GM21529 (cell line): ENCODE measurements around the gene ITGA11.

Experiments used
- ATAC-seq: cut with Tn5 transposase; IDR thresholded peaks from one replicate; pipeline ENCODE4 v1.9.1; 2021; ENCODE audit not compliant: unreplicated experiment

The ITGA11 gene, protein sequence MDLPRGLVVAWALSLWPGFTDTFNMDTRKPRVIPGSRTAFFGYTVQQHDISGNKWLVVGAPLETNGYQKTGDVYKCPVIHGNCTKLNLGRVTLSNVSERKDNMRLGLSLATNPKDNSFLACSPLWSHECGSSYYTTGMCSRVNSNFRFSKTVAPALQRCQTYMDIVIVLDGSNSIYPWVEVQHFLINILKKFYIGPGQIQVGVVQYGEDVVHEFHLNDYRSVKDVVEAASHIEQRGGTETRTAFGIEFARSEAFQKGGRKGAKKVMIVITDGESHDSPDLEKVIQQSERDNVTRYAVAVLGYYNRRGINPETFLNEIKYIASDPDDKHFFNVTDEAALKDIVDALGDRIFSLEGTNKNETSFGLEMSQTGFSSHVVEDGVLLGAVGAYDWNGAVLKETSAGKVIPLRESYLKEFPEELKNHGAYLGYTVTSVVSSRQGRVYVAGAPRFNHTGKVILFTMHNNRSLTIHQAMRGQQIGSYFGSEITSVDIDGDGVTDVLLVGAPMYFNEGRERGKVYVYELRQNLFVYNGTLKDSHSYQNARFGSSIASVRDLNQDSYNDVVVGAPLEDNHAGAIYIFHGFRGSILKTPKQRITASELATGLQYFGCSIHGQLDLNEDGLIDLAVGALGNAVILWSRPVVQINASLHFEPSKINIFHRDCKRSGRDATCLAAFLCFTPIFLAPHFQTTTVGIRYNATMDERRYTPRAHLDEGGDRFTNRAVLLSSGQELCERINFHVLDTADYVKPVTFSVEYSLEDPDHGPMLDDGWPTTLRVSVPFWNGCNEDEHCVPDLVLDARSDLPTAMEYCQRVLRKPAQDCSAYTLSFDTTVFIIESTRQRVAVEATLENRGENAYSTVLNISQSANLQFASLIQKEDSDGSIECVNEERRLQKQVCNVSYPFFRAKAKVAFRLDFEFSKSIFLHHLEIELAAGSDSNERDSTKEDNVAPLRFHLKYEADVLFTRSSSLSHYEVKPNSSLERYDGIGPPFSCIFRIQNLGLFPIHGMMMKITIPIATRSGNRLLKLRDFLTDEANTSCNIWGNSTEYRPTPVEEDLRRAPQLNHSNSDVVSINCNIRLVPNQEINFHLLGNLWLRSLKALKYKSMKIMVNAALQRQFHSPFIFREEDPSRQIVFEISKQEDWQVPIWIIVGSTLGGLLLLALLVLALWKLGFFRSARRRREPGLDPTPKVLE

DNA sequence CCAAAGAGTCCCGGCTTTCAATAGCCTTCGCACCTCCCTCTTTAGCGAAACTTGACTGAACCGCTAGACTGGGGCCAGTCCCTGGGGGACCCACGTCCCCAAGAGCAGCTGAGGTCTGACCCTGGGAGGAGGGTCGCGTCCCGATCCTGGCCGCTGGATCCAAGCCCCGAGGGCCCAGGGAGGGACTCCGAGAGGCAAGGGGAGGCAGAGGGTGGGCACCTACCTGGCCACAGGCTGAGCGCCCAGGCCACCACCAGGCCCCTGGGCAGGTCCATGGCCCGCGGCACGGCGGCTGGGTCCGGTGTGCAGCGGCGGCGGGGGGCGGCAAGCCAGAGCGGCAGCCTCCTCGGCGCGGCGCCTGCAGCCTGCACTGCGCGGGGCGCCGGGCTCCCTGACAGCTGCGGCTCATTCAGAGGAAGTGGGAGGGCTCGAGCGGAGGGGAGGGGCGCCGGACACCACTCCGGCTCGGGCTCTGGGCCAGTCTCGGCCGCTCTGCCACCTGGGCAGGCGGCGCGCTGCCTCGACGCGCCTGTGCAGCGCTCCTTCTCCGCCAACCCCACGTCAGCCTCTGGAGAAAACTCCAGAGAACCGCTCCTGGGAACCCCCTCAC is at the start of gene ITGA11:
ITGA11 (minus strand) TSS at position 372 of the 610 bp plus-strand sequence; CDS start at position 275, 97 bp downstream.
- no peak for ATAC-seq

DNA sequence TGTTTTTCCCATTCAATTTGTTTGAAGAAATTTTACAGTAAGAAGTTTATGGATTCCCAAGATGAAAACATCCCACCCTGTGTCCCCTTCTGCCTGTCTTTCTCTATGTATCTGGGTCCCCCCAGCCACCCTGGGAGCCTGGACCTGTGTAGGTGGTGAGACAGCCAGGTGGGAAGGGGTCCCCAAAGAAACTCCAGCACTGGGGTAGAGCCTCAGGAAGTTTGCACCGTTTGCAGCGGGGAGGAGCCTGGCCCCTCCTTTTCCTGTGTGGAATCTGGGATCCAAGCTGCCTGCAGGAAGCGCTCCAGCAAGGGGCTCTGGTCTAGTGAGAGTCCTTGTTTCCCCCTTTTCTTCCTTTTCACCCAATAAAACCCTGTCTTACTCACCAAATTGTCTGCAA is 49.4 kb upstream of the ITGA11 start:
- ATAC-seq: no peak

DNA sequence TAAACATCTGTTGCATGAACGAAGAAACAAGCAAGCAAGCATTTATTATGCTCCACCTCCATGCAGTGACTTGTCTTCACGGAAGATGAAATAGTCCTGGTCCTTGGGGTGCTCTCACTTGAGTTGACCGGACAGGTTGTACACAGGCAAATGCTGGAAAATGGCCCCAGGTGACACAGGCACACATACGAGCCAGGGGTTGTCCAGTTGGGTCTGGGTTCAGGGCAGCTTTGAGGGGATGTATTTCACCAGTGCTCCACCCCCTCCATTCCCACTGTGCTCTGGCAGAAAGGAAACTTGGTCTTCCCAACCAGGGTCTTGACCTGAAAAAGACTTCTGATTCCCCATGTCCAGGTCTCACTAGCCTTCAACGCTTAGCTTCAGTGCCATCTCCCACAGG is 48.3 kb upstream of the ITGA11 start:
- no peak for ATAC-seq

DNA sequence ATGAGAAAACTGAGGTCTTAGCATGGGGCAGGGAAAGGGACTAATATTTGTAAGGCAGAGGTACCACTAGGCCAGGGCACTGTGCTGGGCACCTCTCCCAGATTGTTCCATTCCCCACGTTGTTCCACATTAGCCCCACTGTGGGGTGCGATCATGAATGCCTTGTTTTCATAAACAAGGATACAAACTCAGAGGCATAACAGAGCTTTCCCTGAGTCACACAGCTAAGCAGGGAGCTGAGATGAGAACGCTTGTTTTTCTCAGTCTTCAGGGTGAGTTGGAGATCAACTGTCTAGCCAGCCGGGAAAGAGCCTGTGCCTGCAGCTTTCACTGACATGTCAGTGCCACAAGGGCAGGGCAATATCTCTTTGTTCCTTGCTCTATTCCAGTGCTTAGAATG is 47.9 kb upstream of the ITGA11 start:
- ATAC-seq: no peak

DNA sequence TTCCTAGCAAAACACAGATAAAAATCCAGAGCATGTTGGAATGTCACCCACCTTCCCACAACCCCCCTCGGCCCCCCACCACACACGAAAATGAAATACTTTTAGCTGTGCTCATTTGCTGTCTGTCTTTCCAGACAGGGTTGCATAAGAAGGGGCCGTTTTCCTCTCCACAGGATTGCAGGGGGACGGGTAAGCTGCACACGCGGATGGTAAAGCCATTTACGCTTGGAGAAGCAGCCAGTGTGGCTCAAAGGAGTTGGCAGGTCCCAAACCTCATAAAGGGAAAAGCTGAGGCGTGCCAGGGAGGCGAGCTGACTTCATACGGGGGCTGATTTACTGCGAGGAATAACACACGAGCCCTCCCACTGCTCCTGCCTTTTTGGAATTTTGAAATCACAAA is 47.4 kb upstream of the ITGA11 start:
- ATAC-seq: no peak

DNA sequence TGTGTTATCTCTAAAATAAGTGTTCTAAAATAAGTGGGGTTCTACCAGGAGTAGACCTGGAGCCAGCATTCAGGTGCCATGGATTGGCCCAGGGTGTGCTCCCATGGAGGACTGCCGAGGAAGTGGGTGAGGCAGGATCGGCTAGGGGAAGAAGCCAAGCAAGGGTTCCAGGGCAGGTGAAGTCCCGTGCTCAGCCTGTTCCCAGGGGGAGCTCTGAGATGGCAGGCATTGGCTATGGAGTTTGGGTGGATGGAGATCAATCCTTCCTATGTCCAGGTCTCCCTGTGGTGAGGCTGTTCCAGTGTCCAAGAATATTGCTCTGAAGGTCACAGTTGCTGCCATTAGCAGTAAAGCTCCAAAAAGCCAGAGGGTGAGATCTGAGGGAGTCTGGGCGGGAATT is 46.9 kb upstream of the ITGA11 start:
- no peak for ATAC-seq

DNA sequence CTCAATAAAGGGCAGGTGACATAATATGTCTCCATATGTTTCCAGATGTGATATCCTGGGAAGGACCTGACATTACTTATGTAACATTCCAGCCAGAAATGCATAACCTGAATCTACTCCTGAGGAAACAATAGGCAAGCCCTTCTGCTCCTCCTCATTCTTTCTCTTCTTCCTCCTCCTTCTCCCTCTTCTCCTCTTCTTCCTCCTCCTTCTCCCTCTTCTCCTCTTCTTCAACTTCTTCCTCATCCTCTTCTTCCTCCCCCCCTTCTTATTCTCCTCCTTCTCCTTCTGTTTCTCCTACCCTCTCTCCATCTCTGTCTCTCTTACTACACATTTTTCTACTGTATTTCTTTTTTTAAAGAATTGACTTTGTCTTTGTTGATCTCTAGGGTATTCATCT is 43.5 kb upstream of the ITGA11 start:
- no peak for ATAC-seq

DNA sequence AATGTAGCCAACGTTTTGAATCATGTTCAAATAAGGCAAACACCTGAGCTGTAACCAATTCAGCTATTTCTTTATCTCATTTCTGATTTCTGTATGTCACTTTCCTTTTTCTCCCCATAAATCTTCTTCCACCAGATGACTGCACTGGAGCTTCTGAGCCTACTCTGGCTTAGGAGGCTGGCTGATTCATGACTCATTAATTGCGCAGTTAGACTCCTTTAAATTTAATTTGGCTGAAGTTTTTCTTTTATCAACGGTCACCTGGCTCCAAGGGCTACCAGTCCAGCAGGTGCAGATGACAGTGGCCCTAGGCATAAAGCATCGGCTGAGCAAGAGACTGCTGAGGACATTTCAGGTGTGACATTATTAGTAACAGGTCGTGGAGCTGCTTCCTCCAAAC is 39.6 kb upstream of the ITGA11 start:
- ATAC-seq: no peak

DNA sequence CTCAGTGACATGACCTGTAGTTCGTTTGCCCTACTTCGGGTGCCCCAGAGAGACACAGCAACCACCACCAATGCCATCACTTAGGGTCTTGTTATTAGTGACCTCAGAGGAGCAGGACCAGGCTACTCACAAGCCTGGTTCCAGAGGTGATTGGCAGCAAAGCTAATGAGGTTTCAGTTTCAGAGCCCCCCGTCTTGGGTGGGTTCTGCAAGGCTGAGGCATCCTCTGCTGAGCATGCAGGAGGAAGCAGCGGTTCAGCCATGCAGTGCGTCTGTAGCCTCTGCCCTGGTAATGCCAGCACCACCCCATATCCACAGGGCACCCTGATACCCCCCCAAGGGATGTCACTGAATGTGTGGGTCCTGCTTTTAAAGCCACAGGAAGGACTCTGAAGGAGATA is 39.0 kb upstream of the ITGA11 start:
- ATAC-seq: no peak

DNA sequence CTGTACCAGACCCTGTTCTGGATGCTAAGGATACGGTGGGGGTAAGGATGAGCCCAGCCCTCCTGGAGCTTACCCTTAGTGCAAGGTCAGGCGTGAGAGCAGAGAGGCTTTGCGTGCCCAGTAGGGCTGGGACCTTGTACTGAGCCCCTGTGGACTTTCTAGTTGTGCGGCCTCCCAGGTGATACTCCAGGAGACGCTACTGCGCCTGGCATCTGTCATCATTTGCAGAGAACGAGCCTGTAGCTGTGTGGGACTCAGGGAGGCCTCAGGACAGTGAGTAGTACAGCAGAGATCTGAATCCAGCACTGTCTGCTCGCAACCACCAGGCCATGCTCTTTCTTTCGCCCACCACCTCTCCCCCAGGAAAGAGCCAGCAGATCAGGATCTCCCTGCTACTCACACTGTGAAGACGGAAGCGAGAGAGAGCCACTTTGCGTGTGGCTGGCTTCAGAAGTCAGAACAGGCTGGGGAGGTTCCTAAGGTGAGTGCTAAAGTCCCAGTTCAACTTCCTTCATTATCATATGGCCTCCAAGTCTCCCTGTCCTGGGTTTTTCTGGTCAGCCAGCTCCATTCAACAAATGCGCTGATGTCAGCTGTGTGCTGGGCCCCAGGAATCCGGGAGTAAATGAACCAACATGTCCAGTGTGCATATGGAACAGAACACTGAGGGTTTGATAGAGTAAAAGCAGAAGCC is 38.2 kb upstream of the ITGA11 start:
- no peak for ATAC-seq

DNA sequence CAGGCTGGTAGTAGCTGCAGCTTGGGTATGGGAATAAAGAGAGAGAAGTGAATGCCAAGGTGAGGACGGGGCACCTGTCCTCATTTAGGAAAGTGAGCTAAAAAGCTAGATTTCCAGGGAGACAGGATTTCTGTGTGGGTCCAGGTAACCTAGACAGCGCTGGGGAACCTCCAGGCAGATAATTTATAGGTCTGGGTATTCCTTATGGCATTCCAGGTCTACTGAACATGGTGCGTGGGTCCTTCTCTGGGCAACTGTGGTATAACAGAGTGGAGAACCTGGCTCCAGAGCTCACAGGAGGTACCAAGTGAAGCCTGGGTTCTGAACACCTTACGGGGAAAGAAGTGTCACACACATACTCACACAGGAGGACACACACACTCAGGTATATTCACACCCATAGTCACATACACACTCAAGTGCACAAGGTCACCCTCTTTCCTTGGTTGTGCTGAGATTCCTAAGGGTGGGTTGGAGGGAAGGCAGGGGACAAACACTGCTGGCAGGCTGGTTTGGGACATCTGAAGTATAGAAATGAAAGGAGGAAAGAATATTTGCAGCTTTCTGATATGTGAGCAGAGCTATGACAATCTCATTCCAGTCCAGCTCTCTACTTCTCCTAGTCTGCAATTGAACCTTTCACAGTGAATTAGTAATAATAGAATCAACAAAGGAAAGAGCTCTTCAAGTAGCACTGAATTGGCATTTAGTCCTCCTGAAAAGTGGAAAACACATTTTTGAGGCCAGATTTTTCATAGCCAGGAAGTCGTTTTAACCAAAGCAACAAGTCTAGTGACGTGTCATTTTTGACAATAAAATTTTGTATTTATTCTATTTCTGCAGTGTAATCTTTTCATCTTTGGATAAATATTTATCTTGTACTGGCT is 37.4 kb upstream of the ITGA11 start:
- no peak for ATAC-seq

DNA sequence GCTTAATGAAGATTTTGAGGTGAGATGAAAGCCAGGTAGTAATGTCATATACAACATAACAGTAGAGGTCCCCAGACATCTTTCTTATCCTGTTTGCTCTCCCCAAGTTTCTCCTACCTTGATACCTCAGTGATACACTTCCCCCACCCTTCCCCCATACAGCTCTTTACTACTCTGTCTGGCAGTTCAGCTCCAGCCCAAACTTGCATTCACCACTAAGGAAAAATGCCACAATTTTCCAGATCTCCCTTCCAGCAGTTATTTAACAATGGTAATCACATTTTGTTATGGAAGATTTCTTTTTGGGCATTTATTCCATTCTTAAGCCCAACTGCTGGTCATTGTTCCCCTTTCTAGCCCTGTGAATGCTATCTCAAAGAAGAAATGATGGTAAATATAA is 34.9 kb upstream of the ITGA11 start:
- ATAC-seq: no peak

DNA sequence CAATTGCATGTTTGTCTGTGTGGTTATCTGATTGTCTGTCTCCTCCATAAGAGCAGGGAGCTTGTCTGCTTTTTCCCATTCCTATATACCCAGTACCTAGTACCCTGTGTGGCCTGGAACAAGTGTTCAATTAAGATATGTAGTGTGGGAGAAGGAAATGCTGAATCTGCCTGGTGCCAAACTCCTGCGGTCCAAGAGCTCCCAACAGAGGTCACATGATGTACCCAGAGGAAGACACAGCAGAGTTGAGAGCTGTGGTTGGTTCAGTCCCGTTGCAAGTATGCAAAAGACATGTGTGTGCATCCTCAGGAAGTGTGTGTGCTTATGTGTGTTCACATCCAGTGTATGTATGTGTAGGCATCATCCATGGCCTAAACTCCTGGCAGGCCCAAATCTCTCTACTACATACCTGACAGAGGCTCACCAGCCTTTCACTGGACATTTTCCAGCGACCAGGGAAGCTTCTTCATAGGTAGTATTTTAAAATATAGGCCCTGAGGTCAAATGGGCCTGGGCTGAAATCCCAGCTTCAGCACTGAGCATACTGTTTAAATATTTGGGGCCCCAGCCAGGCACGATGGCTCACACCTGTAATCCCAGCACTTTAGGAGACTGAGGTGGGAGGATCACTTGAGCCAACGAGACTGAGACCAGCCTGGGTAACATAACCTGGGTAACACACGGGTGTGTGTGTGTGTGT is 34.0 kb upstream of the ITGA11 start:
- ATAC-seq: no peak

DNA sequence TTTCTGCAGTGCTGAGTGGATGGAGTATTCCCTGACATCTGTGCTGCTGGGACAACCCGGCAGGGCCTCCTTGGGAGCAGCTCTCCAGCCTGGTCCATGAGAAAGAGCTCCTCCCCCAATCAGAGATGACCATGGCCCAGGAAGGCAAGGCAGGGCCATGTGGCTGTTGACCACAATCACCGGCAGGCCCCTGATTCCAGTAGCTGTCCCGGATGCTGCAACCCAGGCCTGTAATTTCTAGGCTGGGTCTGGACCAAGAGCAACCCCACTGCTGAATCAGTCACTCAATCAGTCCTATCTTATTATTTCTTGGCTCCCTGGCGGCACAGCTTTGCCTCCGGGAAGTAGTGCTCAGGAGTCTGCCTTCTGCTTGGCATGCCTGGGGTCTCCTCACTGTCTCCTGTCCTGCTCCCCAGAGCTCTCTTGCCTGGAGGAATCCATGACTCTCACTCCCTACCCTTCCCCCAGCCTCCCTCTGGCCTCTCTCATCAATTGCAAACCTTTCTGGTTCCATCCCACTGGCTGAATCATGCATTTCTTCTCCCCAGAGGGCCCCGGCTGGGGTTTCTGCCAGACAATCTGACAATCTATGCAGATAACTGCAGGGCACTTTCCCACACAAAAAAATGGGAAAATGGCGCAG is 32.6 kb upstream of the ITGA11 start:
- no peak for ATAC-seq

DNA sequence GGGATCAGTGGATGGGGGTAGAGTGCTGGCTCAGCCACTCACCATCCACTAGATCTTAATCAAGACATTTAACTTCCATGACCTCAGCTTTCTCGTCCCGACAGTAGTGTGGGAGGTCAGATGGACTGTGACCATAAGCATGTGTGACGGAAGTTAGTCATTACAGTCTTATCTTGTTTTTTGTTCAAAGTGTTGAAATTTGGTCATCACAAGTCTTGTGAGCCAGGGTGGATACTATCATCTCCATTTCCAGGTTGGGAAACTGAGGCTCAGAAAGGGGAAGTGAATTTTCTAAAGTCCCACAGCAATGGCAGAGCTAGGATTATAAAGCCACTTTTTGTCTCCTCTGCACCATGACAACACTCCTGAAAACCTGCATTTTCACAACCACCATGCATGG is 32.0 kb upstream of the ITGA11 start:
- no peak for ATAC-seq

DNA sequence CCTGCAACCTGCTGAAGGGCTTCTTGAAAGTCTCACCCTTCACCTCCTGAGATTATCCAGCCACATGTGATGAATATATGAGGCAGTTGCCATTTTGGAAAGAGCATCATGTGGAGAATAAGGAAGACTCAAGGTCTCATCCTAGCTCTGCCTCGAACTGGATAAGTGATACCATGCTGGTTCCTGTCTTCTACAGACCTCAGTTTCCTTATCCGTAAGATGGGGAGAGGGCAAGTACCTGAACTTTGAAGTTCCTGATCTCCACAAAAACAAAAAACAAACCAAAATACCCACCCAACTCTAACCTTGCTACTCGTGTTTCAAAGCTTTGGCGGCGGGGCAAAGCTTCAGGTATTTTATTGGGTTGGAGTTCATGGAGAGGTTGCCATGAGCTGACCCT is 31.5 kb upstream of the ITGA11 start:
- no peak for ATAC-seq

DNA sequence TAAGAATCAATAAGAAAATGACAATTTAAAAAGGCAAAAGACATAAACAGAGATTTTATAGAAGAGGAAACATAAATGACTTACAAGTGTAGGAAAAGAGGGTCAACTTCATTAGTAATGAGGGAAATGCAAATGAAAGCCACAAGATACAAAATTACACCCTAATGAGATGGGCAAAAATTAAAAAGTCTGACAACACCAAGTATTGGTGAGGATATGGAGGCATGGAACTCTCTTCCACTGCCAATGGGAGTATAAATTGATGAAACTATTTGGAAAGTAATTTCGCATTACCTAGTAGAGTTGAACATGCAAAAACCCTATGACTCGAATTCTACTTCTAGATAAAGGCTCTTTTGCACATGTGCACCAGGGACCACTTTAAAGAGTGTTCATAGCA is 28.2 kb upstream of the ITGA11 start:
- ATAC-seq: no peak

DNA sequence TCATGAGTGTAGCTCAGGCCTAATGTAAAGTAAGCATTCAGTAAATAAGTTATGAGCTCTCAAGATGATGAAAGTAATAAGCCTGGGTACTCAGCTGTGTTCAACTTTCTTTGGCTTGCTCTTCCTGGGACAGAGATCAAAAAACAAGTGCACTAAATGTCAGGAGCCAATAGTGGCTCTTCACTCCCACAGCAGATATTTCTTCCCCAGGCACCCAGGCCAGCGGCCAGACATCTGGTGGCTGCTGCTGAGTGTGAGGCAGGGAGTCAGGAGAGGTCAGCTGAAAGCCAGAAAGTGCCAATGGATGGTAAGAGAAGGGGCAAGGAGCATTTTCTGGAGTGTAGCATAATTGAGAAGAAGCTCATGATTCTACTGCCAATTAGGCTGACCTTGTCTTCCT is 18.2 kb upstream of the ITGA11 start:
- no peak for ATAC-seq

DNA sequence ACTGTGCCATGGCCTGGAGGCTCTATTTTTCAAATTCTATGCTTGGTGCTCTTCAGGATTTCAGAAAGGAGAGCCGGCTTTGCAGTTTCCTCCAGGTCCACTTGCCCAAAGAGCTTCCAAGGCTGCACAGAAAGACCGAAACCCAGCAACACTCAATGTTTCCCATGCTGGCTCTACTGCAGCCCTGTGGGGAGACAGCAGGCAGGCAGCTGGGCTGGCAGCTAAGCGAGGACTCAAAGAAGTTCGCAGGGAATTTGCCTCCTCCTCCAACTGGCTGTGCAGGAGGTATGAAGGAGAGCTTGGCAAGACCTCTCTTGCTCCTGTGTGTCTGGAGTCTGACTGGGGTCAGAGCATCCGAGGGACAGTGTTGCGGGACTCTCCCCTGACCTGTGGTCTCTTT is 17.4 kb upstream of the ITGA11 start:
- no peak for ATAC-seq
